ENCODE measurements around the gene NGRN. TPM values are rescaled to one million over a fixed set of nuclear protein-coding genes. Genes with fewer than 3 reads are reported as not detected.
"Not testable (repeated sequence)": the region's sequence is repeated elsewhere in the genome, so short reads cannot be mapped to it uniquely, and the experiment has no call there.

Gene NGRN
- total RNA-seq, 1 donor from 2014 or later, result 103 TPM

DNA sequence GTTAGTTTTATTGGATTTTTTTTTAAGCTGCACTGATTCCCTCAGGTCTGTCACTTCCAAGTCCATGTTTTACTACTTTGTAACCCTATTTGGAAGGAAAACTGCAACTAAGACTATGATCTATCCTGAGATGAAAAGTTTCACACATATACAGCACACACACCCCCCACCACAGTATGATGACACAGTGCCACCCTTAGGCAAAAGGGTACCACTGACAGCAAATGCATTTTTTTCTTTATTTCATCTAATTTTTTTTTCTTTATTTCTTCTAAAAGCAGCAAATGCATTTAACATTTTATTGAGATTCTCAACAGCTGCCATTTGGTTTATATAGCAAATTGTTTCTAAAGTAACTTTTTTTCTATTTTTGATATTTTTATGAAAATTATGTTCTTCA, 21.2 kb downstream of the NGRN start:
- DNase-seq (ENCODE audit: extremely low spot score, unreplicated experiment), result no peak
- Mint-ChIP-seq H3K4me1 (ENCODE audit: unreplicated experiment) (no peaks in the 10 kb centered on the region), H3K36me3 (no peaks in the 10 kb centered on the region), H3K4me3 (no peak overlapping the region), H3K27me3 (no peaks in the 10 kb centered on the region), H3K27ac (no peak overlapping the region), H3K9me3 (no peaks in the 10 kb centered on the region)
- TF ChIP-seq, protein P1, sequence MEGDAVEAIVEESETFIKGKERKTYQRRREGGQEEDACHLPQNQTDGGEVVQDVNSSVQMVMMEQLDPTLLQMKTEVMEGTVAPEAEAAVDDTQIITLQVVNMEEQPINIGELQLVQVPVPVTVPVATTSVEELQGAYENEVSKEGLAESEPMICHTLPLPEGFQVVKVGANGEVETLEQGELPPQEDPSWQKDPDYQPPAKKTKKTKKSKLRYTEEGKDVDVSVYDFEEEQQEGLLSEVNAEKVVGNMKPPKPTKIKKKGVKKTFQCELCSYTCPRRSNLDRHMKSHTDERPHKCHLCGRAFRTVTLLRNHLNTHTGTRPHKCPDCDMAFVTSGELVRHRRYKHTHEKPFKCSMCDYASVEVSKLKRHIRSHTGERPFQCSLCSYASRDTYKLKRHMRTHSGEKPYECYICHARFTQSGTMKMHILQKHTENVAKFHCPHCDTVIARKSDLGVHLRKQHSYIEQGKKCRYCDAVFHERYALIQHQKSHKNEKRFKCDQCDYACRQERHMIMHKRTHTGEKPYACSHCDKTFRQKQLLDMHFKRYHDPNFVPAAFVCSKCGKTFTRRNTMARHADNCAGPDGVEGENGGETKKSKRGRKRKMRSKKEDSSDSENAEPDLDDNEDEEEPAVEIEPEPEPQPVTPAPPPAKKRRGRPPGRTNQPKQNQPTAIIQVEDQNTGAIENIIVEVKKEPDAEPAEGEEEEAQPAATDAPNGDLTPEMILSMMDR (conservative IDR thresholded peaks at IDR 0.05), result peak; percentile 61

DNA sequence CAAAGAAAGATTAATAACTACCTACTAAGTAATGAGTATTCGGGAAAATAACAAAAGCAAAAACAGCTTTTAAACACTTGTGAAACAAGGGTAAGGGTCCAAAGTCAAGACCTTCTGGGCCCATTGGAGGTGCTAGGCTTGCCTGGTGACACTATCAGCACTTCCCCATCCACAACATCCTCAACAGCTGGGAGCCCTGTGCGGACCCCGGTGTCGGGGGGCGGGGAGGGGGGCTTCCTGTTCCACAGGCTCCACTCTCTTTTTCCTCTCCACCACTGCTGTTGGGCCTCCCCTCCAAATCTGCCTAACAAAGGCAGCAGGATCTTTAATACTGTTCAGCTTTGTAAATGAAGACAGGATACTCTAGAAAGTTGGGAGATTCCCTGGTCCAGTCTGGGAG, 21.6 kb downstream of the NGRN start:
- Mint-ChIP-seq H3K4me1 (ENCODE audit: unreplicated experiment) (no peaks in the 10 kb centered on the region), H3K27me3 (no peaks in the 10 kb centered on the region)

DNA sequence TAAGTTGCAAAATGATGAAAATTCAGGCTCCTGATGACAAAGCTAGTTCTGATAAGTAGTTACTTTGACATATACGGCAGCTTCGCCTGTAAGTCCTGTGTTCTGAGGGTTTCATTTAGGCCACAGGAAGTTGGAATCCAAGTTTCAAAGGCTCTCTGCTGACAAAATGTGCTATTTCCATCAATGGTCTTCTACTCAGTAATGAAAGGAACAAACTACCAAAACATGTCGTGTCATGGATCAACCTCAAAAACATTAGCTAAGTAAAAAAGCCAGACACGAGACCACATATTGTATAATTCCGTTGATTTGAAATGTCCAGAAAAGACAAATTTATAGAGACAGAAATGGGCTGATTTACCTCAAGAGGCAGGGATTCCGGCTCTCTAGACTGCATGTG, 22.5 kb downstream of the NGRN start:
- H3K36me3 Mint-ChIP-seq, result no peaks in the 10 kb centered on the region
- H3K4me3 Mint-ChIP-seq, result no peak overlapping the region
- DNase-seq (ENCODE audit: extremely low spot score, unreplicated experiment), result no peak
- H3K9me3 Mint-ChIP-seq, result no peaks in the 10 kb centered on the region
- TF ChIP-seq, protein P1 (conservative IDR thresholded peaks at IDR 0.05), result no peak
- no peak overlapping the region for H3K27ac Mint-ChIP-seq
- H3K27me3 Mint-ChIP-seq, result no peaks in the 10 kb centered on the region
- no peaks in the 10 kb centered on the region for H3K4me1 Mint-ChIP-seq (ENCODE audit: unreplicated experiment)

More for the DNA sequence above, 21.6 kb downstream of the NGRN start:
- Mint-ChIP-seq H3K9me3 (no peaks in the 10 kb centered on the region), H3K36me3 (no peaks in the 10 kb centered on the region), H3K4me3 (no peak overlapping the region), H3K27ac (no peak overlapping the region)
- DNase-seq (ENCODE audit: extremely low spot score, unreplicated experiment), result no peak
- TF ChIP-seq, protein P1 (conservative IDR thresholded peaks at IDR 0.05), result no peak

DNA sequence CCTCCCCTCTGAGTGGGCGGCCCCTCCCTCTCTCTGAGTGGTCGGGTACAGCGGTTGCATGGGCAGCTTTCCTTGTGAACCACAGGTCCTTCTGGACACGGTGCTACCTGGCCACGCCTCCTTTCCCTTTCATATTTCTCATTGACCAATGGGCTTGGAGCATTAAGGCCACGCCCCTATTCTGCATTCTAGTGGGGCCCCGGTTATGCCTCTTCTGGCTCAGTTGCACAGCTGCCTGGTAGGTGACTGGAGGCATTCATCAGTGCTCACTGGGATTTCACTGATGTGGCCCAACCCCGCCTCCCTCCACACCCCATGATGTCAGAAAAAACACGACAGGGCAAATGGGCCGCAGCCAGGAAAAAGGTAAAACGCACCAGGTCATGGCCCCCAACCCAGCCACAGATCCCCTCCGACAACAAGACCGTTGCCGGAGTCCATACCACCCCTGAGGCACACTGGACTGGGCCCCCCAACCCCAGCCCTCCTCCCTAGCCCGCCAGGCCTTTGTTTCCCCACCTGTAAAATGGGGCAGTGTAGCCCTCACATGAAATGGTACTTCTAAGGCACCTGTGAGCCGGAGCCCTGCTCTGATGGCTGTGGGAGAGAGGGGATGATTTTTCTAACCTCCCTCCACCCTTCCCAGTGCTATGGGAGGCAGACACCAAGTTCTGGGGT, 26.3 kb downstream of the NGRN start:
- no peak overlapping the region for H3K27ac Mint-ChIP-seq
- H3K4me1 Mint-ChIP-seq (ENCODE audit: unreplicated experiment), result peaks cover 6% of the 10 kb centered on the region
- H3K4me3 Mint-ChIP-seq, result no peak overlapping the region
- H3K36me3 Mint-ChIP-seq, result no peaks in the 10 kb centered on the region
- TF ChIP-seq, protein P1 (conservative IDR thresholded peaks at IDR 0.05), result no peak
- no peak for DNase-seq (ENCODE audit: extremely low spot score, unreplicated experiment)
- H3K9me3 Mint-ChIP-seq, result no peaks in the 10 kb centered on the region
- peaks cover 5% of the 10 kb centered on the region for H3K27me3 Mint-ChIP-seq

DNA sequence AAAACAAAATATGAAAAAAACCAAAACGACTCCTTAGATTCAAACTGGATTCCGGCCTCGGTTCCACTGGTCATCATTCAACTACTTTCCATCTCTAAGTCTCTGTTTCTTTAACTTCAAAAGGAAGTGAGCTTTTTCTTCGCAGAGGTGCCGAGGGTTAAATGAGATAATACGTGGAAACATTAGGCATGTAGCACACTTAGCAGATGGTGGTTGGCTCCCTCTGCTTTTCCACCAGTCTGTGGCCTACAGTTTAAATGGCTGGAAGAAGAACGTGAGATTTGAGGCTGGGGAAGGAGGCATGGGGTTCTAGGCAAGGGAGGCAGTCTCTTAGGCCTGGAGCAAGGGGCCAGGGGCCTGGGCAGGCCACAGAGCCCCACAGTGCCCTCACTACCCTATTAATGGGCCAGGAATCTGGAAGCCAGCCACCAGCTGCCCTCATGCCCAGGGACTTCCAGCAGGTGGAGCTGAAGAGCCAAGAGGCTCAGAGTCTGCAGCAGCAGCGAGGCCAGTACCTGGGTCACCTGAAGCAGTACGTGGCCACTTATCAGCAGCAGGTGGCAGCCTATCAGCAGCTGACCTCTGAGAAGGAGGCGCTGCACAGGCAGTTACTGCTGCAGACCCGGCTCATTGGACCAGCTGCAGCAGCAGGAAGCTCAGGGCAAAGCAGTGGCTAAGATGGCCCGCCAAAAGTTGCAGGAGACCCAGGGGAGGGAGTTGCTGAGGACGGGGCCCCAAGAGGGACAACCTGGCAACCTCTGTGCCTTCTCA, 27.8 kb downstream of the NGRN start:
- peak; percentile 81 for DNase-seq (ENCODE audit: extremely low spot score, unreplicated experiment)
- H3K4me1 Mint-ChIP-seq (ENCODE audit: unreplicated experiment); H3K9me3 Mint-ChIP-seq; H3K27me3 Mint-ChIP-seq; H3K27ac Mint-ChIP-seq; H3K4me3 Mint-ChIP-seq; H3K36me3 Mint-ChIP-seq: not testable (repeated sequence)
- TF ChIP-seq, protein P1 (conservative IDR thresholded peaks at IDR 0.05), result peak; percentile 81

Measured in type B pancreatic cell (in vitro differentiated cells).